GM12891 (cell line): ENCODE measurements around the gene LILRB5.

ENCODE experiments used
- PAX5 ChIP-seq: IDR thresholded peaks from 2 replicates; pipeline ENCODE4 v1.6.1; 2011; ENCODE audit warnings: low read length, moderate library complexity, mild to moderate bottlenecking; ENCODE audit not compliant: insufficient read depth, severe bottlenecking
- POLR2A ChIP-seq: IDR thresholded peaks from 2 replicates; pipeline ENCODE4 v1.6.1; 2011; ENCODE audit warnings: low read depth, low read length, control low read depth
- POLR2AphosphoS5 ChIP-seq: IDR thresholded peaks from 2 replicates; pipeline ENCODE4 v1.6.1; 2011; ENCODE audit warnings: low read depth, low read length, control low read depth
- SPI1 ChIP-seq: IDR thresholded peaks from 2 replicates; pipeline ENCODE4 v1.6.1; 2011; ENCODE audit warnings: low read depth, low read length, control low read depth
- TAF1 ChIP-seq: IDR thresholded peaks from 2 replicates; pipeline ENCODE4 v1.6.1; 2011; ENCODE audit warnings: low read depth, low read length, control low read depth

- TF ChIP-seq POLR2A (no peak), POLR2AphosphoS5 (no peak), TAF1 (no peak), SPI1 (no peak), PAX5 (no peak)
These were observed 16.7 kb upstream of the LILRB5 start for GRCh38 chr19:54273821-54274220.
